ENCODE data around the gene SST.

SST gene

DNA sequence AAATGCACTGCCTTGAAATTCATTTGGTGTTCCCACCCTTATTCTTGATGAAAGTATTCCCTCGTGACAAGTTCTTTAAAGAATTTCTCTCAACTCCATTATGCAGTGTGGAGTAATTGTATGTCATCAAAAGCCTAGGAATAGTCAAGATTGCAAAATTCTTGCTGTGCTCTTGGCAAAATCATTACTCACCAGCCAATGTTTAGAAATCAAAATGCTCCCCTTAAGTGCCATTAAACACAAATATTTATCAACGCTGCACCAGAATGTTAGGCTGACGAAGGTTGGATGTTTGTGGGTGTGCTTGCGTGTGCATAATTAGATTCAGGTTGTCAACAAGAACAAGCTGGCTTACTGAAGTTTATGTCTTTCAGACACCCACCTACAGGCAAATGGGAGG is 40.5 kb downstream of the SST start:
- DNase-seq (ENCODE audit: low read depth in 2 of 2): no peak

DNA sequence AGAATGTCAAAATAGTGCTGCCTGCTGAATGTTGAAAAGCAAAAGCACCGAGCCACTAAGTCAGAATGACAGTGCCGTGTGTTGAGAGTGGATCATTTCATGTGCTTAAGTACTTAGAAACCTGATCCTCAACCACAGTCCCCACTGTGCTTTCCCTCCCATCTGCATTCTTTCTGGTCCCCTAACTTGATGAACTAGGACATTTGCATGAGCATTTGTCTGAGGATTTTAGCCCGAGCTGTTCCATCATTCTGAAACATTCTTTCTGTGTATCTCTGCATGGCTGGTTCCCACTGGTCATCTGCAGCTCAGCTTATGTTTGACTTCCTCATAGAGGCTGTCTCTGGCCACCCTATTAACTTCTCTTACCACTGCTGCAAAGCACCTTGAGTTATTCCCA is 42.0 kb downstream of the SST start:
- DNase-seq (ENCODE audit: low read depth in 2 of 2): no peak

DNA sequence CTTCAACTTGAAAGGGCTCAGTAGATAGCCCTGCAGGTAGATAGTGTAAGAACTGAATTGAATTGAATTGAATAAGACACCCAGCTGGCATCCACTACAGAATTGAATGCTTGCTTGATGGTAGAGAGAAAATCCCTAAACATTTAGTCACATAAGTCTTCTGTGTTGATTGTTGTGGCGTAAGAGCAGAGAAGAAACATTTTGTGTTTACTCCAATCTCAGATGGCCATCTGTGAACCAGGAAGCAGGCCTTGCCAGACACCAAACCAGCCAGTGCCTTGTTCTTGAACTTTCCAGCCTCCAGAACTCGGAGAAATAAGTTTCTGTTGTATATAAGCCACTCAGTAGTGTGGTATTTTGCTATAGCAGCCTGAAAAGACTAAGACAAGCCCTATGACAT is 43.6 kb downstream of the SST start:
- DNase-seq (ENCODE audit: low read depth in 2 of 2): no peak

GRCh38 chr3:187624588-187624987 is 45.6 kb downstream of the SST start:
- DNase-seq (ENCODE audit: low read depth in 2 of 2): no peak

- no peak for DNase-seq (ENCODE audit: low read depth in 2 of 2)
Observed at GRCh38 chr3:187623285-187623814, 46.8 kb downstream of the SST start.

DNA sequence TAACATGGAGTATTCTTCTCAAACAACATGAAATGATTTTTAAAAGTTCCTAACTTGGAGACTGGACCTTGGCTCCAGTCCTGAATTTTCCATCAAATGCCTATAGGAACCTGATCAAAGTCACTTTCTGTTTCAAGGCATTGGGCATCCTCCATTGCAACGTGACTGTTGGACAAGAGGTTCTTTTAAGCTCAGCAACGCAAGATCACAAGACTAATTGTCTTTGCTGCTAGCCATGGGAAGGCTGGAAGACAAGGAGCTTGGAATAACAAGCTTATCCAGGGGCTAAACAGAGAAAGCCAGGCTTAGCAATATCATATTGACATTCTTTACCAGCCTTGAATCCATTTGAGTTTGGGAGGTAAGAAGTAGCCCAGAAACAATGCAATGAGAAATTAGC is 48.3 kb downstream of the SST start:
- no peak for DNase-seq (ENCODE audit: low read depth in 2 of 2)

DNA sequence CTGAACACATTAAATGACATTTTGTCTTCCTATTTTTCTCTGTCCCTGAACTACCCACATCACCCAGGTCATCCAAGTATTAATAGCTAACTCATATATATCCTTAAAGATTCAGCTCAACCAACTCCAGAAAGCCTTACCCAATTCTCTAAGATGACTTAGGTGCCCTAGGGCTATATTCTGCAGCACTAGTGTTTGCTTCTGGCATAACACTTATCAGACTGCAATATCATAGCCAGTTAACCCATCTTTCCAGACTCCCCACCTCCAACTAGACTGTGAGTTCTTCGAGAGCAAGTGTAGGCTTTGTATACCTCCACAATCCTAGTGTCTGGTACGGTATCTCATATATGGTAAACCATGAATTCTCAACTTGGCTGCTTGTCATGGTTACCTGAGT is 50.7 kb downstream of the SST start:
- DNase-seq (ENCODE audit: low read depth in 2 of 2): no peak
